BJ (cell line): Measurements from ENCODE around the gene FAM174C. TPM values are rescaled to one million over a fixed set of nuclear protein-coding genes. Genes with fewer than 3 reads are reported as not detected.
A peak's percentile ranks its signal among the peaks of the same experiment; 100 is the strongest.

Experiments
- CTCF ChIA-PET: fragments of 350-600 bp; formaldehyde crosslinking; extraction: SDS; loops from one replicate; lab custom pipeline; 2021; ENCODE audit warnings: antibody characterized with exemption, inconsistent platforms; lab: Yijun Ruan, JAX
- POLR2A ChIA-PET: fragments of 300-600 bp; sonication (Branson Sonifier 250); formaldehyde crosslinking; extraction: SDS; loops from one replicate; lab custom pipeline; 2021; ENCODE audit warnings: antibody characterized with exemption; lab: Charles Lee
- DNase-seq: peaks from one replicate; pipeline ENCODE4 v3.0.0-alpha.2; 2011; ENCODE audit warnings: low read depth
- H3K27me3 ChIP-seq: 2 replicates; pipeline ENCODE4 v1.6.0; 2011; ENCODE audit warnings: low read length; ENCODE audit not compliant: control insufficient read depth, insufficient read depth
- H3K36me3 ChIP-seq: 2 replicates; pipeline ENCODE4 v1.5.1; 2011; ENCODE audit warnings: low read length; ENCODE audit not compliant: control insufficient read depth, insufficient read depth
- H3K4me3 ChIP-seq: 2 replicates; pipeline ENCODE4 v1.5.1; 2011; ENCODE audit warnings: low read depth, mild to moderate bottlenecking, control low read depth, low read length
- CTCF ChIP-seq: IDR thresholded peaks from 2 replicates; pipeline ENCODE4 v1.5.1; 2011; ENCODE audit warnings: low read depth, mild to moderate bottlenecking, control low read depth, inconsistent platforms, low read length, moderate library complexity; ENCODE audit not compliant: insufficient read depth
- polyA plus RNA-seq: library from polyadenylated mRNA; depleted of rRNA; stranded (reverse); fragments of >200 nt; gene quantifications from 2 replicates; pipeline ENCODE4 v1.2.3, GENCODE V29; 2011

The FAM174C gene
- polyA plus RNA-seq, 1 experiment: 37.5 TPM

- no peaks in the 10 kb centered on the region for H3K36me3 ChIP-seq
- ChIA-PET CTCF (interaction anchor here (0.7 kb wide), 1 partner anchor 133 kb away, joined by 3 read pairs; no protein-coding TSS in a partner anchor), POLR2A (interaction anchor here (0.6 kb wide), 1 partner anchor 42 kb away, joined by 3 read pairs; no protein-coding TSS in a partner anchor)
- no peak for TF ChIP-seq CTCF
- no peak for DNase-seq
- H3K27me3 ChIP-seq: peaks cover 7% of the 10 kb centered on the region
- no peak overlapping the region for H3K4me3 ChIP-seq
Measured at GRCh38 chr19:1311543-1312091, 36.3 kb downstream of the FAM174C start.

- Histone ChIP-seq H3K27me3 (peaks cover 9% of the 10 kb centered on the region), H3K4me3 (no peak overlapping the region), H3K36me3 (no peaks in the 10 kb centered on the region)
- CTCF ChIA-PET: interaction anchor here (0.9 to 2.6 kb wide), 2 partner anchors 34 to 48 kb away, joined by 3 to 10 read pairs; no protein-coding TSS in a partner anchor
- DNase-seq: no peak
- POLR2A ChIA-PET: interaction anchor here (0.5 kb wide), 1 partner anchor 43 kb away, joined by 25 read pairs; no protein-coding TSS in a partner anchor
- no peak for TF ChIP-seq CTCF
Measured at GRCh38 chr19:1312767-1313694, 37.7 kb downstream of the FAM174C start.

GRCh38 chr19:1313695-1314613 is 38.6 kb downstream of the FAM174C start:
- Histone ChIP-seq H3K36me3 (no peaks in the 10 kb centered on the region), H3K4me3 (no peak overlapping the region), H3K27me3 (peaks cover 9% of the 10 kb centered on the region)
- POLR2A ChIA-PET: interaction anchor here (0.5 kb wide), 1 partner anchor 42 kb away, joined by 25 read pairs; no protein-coding TSS in a partner anchor
- CTCF ChIA-PET: interaction anchor here (0.6 to 2.6 kb wide), 3 partner anchors 34 to 89 kb away, joined by 3 to 10 read pairs (median 3); no protein-coding TSS in a partner anchor
- no peak for DNase-seq
- TF ChIP-seq CTCF: no peak

- Histone ChIP-seq H3K36me3 (no peaks in the 10 kb centered on the region), H3K4me3 (peak overlapping the region; percentile 14; the same call in 1 of the 2 replicates), H3K27me3 (peaks cover 9% of the 10 kb centered on the region)
- POLR2A ChIA-PET: no interaction called here
- no peak for DNase-seq
- peak; percentile 61 for TF ChIP-seq CTCF
- CTCF ChIA-PET: interaction anchor here (0.6 to 2.6 kb wide), 18 partner anchors 9 to 103 kb away, joined by 3 to 16 read pairs (median 4); no protein-coding TSS in a partner anchor
Measured at GRCh38 chr19:1315470-1316166, 40.3 kb downstream of the FAM174C start.
